ENCODE results near the gene DEAF1.

DNA sequence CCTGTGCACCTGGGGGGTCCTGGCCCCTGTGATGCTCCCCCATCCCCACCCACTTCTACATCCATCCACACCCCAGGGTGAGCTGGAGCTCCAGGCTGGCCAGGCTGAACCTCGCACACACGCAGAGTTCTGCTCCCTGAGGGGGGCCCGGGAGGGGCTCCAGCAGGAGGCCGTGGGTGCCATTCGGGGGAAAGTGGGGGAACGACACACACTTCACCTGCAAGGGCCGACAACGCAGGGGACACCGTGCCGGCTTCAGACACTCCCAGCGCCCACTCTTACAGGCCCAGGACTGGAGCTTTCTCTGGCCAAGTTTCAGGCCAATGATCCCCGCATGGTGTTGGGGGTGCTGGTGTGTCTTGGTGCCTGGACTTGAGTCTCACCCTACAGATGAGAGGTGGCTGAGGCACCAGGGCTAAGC, 32.3 kb upstream of the DEAF1 start:
- TF ChIP-seq POLR2A (IDR thresholded peaks at IDR 0.05; ENCODE audit: low read depth, low read length) (no peak), TAF1 (IDR thresholded peaks at IDR 0.05; ENCODE audit: low read depth, low read length) (no peak)
